GM18511 (cell line): Measurements from ENCODE around the gene ADAMTS9.

Source experiments
- ATAC-seq: cut with Tn5 transposase; IDR thresholded peaks from one replicate; pipeline ENCODE4 v1.9.1; 2021; ENCODE audit warnings: mild to moderate bottlenecking, moderate library complexity; ENCODE audit not compliant: unreplicated experiment

The ADAMTS9 gene

DNA sequence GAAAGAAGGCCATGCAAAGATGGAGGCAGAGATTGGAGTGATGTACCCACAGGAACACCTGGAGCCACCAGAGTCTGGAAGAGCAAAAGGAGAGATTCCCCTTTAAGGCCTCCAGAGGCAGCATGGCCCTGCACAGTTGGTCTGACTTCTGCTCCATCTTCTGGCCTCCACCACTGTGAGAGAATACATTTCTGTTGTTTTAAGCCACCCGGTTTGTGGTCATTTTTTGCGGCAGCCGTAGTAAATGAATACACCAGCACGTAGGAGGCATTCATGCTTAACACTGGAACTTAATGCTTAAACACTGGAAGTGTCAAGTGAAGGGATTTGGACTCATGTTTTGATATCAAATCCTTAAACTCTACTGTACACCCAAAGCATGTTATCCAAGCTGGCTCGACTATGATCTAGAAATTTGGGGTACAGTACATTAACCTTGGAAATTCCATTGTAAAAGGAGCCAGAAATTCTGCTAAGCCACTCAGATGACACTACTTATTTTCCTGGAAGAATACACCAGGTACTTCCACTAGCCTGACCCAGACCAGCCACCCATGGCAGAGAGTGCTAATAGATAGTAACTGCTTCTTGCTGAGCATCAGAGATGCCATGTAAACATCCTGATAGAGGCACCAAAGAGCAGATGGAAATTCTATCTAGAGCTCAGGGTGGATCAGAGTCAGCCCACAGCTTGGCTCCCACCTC is 190.9 kb downstream of the ADAMTS9 start:
- ATAC-seq: no peak

DNA sequence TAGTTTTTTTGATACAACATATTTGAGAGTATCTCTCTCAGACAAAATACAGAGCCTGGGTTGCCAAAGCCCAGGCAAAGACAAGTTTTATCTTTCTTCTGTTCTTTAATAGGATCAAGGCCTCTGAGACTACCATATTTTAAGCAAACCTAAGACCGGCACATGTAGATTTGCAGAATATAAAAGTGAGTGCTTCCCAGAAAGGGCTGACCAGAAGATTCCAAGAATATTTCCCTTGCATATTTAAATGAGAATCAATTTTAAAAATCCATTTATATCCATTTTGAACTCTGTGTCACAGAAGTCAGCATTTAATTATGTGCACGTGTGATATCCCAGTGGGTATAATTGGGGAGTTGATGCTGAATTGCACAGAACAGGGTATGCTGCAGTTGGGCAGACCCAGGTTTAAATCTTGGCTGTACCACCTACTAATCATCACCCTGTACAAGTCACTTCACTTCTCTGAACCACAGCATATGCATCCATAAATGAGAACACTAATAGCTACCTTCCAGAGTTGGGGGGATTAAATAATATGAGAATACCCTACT is 191.9 kb downstream of the ADAMTS9 start:
- ATAC-seq: no peak

- no peak for ATAC-seq
Measured at GRCh38 chr3:64495121-64495780, 192.5 kb downstream of the ADAMTS9 start.

DNA sequence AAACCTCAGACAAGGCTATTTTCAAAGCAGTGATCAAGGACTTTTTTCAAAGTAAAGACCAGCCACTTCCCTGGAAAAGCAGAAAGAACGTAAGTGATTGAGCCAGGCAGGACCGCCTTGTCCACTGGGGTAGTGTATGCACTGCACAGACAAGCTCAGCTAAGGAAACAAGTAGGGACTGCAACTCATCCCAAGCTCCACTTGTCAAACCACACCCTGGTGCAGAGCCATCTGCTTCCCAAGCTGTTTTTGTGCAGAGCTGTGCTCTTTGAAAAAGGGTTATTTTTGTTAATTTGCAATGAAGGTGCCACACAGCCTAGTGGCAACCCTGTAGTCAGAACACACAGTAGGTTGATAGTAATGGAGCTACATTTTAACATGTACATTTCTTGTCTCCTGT is 193.3 kb downstream of the ADAMTS9 start:
- ATAC-seq: no peak

DNA sequence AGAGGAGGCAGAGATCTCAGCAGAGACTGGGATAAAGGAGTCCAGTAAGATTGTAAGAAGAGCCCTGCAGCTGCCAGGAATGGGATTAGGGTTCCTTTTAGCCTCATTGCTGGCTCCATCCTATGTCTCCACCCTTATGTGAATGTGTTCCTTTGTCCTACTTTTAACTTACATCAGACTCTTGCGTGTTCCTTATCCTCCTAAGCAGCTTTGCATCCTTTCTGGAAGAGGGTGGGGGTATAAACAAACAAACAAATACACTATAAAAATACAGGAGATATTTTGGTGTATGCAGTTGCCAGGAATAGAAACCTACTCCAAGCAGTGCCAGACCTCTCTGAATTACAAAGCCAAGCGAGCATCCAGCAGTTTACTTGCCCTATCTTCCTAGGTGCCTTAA is 194.7 kb downstream of the ADAMTS9 start:
- ATAC-seq: no peak

DNA sequence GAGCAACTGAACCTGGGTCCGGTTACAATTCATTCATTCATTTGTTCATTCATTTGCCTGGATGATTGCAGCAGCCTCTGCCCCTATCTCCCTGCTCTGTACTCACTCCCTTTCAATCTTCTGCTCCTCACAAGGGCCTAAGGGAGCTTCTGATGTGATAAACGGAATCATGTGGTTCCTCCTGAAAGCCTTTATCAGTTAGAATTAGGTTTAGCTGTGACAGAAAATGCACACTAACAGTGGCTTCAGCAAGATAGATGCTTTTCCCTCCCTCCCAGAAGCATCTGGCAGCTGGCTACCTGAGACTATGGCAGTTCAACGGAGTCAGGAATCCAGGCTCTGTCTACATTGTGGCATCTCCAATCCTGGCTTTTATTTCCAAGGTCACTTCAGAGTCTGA is 196.0 kb downstream of the ADAMTS9 start:
- ATAC-seq: no peak

DNA sequence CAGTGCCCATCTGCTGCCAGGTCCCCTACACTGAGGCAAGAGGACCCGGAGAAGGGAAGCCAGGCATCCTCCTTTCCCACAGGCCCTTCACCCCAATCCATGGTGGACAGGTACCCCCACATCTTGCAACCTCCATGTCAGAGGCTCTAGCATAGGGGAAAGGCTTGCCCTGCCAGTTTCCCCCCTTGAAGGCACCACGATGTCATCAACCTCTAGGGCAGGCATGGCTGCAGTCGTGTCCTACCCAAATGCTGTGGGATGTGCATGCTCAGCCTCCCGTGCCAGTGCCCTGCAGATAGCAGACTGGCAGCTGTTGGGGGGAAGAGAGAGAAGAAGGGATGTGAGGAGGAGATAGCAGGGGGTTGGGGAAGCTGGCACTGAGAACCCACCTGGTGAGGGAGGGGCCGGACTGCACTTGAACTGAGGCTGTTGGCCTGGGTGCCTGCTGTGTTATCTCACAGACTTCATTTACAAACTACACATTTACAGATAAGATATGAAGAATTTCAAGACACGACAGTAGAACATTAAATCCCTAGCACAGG is 197.5 kb downstream of the ADAMTS9 start:
- no peak for ATAC-seq

DNA sequence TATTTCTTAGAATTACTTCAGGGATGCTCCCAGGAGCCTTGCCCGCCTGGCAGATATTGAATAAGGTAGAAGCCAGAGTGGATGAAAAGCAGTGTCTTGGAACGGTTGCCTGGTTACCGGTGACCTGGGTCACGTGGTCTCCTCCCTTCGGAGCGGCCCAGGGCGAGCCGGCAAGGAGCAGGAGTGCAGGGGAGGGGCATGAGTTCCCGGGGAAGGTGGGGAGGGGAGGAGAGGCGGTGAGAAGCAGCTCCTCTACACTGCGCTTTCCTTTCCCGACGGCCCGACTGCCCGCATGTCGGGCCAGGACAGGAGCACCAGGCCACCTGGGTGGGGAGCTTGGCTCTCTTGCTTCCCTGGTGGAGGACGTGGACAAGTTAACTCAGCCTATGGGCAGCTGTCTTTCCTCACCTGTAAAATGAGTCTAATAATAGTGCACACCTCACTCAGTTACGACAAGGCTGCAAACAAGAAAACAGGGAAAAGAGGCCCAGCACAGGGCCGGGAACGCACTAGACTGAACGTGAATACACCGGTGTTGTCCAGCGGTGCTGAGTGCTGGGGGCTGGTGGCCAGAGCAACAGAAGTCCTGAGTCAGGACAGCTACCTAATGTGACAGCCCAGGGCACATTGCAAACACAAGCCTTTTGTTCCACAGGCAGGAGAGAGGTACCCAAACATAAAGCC is 198.3 kb downstream of the ADAMTS9 start:
- ATAC-seq: no peak

- no peak for ATAC-seq
Measured at GRCh38 chr3:64488939-64489338, 198.9 kb downstream of the ADAMTS9 start.

- peak; percentile 99 for ATAC-seq
Measured at GRCh38 chr3:64484289-64484992, 203.4 kb downstream of the ADAMTS9 start.

DNA sequence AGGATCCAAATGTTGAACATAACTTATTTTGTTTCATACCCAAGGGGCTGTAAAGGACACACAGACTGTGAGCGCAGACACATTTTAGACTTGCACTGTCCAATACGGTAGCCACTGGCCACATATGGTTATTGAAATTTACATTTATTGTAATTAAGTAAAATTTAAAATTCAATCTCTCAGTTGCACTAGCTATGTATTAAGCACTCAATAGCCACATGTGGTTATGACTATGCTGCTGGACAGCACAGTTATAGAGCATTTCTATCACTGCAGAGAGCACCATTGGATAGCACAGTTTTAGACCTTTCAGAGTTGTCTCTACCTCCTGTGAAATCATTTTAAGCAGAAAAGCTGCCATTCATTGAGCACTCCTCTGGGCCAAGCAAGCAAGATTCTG is 204.3 kb downstream of the ADAMTS9 start:
- ATAC-seq: no peak

GRCh38 chr3:64475037-64475436 is 212.8 kb downstream of the ADAMTS9 start:
- ATAC-seq: no peak

DNA sequence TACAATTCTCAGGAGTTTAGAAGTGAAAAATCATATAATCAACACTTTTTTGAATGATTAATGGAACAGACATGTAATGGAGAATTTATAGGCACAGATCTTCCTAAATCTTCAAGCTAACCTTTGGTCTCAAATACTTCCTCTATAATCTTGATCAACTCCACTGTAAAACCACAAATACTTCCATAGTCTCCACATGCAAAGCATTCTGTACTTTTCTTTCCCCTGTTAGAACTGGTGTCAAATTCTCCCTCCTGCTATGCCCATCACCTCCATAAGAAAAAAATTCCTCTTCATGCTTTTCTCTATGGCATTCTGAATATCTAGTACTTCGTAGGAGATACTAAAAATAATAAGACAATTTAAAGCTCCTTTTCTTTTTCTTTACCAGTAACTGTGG is 214.3 kb downstream of the ADAMTS9 start:
- ATAC-seq: no peak

DNA sequence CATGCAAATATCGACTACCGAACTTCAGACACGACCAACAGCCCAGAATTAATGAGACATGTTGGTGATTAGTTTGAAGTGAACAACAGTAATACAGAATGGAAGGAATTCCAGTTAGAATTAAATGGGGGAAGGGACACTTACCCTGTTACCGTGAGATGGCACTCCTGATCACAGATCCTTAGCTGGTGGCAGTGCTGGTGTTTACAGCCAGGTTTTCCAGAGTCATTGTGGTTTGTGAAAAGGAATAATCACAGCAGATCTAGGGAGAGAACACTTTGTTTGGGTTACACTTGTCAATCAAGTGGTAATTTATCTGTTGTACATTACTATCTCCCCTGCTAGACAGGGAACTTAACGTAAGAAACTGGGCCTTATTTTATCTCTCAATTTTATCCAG is 217.4 kb downstream of the ADAMTS9 start:
- ATAC-seq: no peak

DNA sequence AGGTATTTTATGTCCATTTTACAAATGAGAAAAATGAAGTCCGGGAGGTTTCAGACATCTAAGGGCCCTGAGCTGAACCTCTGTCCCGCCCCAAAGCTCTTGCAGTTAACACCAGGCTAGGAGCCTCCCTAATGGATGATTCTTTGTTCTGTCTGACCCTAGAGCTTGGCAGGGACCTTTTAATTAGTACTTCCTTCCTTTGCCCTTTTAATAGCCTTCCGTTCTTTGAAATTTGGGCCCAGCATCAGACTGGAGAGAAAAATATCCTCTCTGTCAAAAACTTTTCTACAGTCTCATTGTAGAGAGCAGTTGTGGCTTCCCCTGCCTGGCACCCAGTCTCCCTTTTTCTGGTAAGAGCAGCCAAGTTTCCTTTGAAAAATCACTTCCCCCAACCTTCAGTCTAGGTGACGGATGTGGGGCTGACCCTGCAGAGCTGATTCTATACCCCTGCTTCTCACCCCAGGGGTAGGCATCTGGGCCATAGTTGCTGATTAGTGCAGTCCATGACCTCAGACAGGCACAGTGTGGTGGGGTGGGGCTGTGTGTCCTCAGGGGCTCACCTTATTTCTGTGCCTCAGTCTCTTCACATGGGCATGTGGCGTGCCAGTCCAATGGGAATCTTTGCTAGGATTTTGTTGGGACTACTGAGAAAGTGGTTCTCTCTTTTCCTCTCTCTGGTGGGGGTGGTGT is 220.4 kb downstream of the ADAMTS9 start:
- no peak for ATAC-seq
